Measurements from ENCODE around the gene PPWD1. TPM values are rescaled to one million over a fixed set of nuclear protein-coding genes. Genes with fewer than 3 reads are reported as not detected.

Gene PPWD1
- total RNA-seq, 4 donors from 2014 or later = 46.8 to 74.3 (median 57.2) TPM

- DNase-seq (ENCODE audit: low spot score in 2 of 2) = no peak
- Histone ChIP-seq H3K9me3 (no peaks in the 10 kb centered on the region), H3K27ac (no peak overlapping the region), H3K4me1 (no peaks in the 10 kb centered on the region), H3K4me3 (no peak overlapping the region), H3K36me3 (no peaks in the 10 kb centered on the region), H3K27me3 (no peaks in the 10 kb centered on the region)
- no peak for TF ChIP-seq POLR2A (IDR thresholded peaks at IDR 0.05)
- TF ChIP-seq CTCF (IDR thresholded peaks at IDR 0.05) = no peak
- TF ChIP-seq EP300 (IDR thresholded peaks at IDR 0.05) = no peak
- 97 to 99% methylated on average over 4 of the region's 4 CpGs for WGBS, 2 donors
These were observed 18.6 kb upstream of the PPWD1 start for GRCh38 chr5:65544473-65544872.

DNA sequence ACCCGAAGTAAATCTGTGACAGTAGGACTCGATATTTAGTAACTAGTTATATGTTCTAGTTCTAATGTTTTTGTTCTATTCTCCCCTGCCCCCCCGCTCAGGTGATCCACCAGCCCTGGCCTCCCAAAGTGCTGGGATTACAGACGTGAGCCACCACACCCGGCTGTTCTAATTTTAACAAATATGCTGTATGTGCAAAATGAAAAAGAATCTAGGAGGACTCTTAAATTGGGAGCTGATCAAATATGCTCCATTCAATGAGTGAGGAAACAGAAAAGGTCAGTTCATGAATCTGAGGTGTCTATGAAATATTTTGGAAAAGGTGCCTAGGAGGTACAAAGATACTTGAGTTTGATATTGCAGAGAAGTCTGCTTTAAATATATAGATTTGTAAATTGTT is 17.0 kb upstream of the PPWD1 start:
- no peaks in the 10 kb centered on the region for H3K36me3 ChIP-seq
- H3K27me3 ChIP-seq = no peaks in the 10 kb centered on the region
- H3K27ac ChIP-seq = no peak overlapping the region
- no peaks in the 10 kb centered on the region for H3K4me1 ChIP-seq
- no peak for TF ChIP-seq EP300 (IDR thresholded peaks at IDR 0.05)
- no peak for TF ChIP-seq CTCF (IDR thresholded peaks at IDR 0.05)
- no peak for TF ChIP-seq POLR2A (IDR thresholded peaks at IDR 0.05)
- DNase-seq (ENCODE audit: low spot score in 2 of 2) = no peak
- H3K9me3 ChIP-seq = no peaks in the 10 kb centered on the region
- WGBS, 2 donors = 89 to 94% methylated on average over 5 of the region's 5 CpGs
- no peak overlapping the region for H3K4me3 ChIP-seq

DNA sequence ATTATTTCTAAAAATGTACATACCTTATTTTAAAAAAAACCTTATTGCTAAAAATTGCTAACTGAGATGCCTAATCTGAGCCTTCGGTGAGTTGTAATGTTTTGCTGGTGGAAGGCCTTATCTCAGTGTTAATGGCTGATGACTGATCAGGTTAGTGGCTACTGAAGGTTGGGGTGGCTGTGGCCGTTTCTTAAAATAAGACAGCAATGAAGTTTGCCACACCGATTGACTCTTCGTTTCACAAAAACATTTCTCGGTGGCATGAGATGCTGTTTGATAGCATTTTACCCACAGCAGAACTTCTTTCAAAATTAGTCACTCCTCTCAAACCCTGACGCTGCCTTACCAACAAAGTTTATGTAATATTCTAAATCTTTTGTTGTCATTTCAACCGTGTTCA is 14.8 kb upstream of the PPWD1 start:
- H3K9me3 ChIP-seq = no peaks in the 10 kb centered on the region
- H3K27me3 ChIP-seq = no peaks in the 10 kb centered on the region
- H3K27ac ChIP-seq = no peak overlapping the region
- WGBS, 2 donors = 91 to 98% methylated on average over 7 of the region's 7 CpGs
- TF ChIP-seq EP300 (IDR thresholded peaks at IDR 0.05) (no peak), CTCF (IDR thresholded peaks at IDR 0.05) (no peak), POLR2A (IDR thresholded peaks at IDR 0.05) (no peak)
- no peak for DNase-seq (ENCODE audit: low spot score in 2 of 2)
- no peaks in the 10 kb centered on the region for H3K4me1 ChIP-seq
- H3K36me3 ChIP-seq = no peaks in the 10 kb centered on the region
- no peak overlapping the region for H3K4me3 ChIP-seq

DNA sequence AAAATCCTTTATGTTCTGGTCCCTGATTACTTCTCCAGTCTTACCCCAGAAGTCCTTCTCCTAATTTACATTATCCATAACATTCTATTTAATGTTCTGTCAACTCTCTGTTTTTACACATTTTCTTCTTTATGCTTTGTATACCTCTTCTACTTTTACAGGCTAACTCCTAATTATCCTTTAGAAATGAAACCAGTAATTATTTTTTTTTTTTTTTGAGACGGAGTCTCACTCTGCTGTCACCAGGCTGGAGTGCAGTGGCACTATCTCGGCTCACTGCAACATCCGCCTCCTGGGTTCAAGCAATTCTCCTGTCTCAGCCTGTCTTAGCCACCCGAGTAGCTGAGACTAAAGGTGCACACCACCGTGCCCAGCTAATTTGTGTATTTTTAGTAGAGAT is 9.2 kb upstream of the PPWD1 start:
- WGBS, 2 donors = 77 to 88% methylated on average over 5 of the region's 5 CpGs
- TF ChIP-seq EP300 (IDR thresholded peaks at IDR 0.05) (no peak), CTCF (IDR thresholded peaks at IDR 0.05) (no peak), POLR2A (IDR thresholded peaks at IDR 0.05) (no peak)
- H3K27me3 ChIP-seq = no peaks in the 10 kb centered on the region

GRCh38 chr5:65555287-65555686 is 7.8 kb upstream of the PPWD1 start:
- DNase-seq (ENCODE audit: low spot score in 2 of 2) = no peak
- Histone ChIP-seq H3K9me3 (no peaks in the 10 kb centered on the region), H3K27ac (no peak overlapping the region), H3K27me3 (no peaks in the 10 kb centered on the region), H3K36me3 (no peaks in the 10 kb centered on the region), H3K4me1 (no peaks in the 10 kb centered on the region), H3K4me3 (no peak overlapping the region)
- TF ChIP-seq EP300 (IDR thresholded peaks at IDR 0.05) = no peak
- TF ChIP-seq POLR2A (IDR thresholded peaks at IDR 0.05) = no peak
- TF ChIP-seq CTCF (IDR thresholded peaks at IDR 0.05) = no peak

More for the DNA sequence above, 9.2 kb upstream of the PPWD1 start:
- Histone ChIP-seq H3K27ac (no peak overlapping the region), H3K9me3 (no peaks in the 10 kb centered on the region), H3K4me1 (no peaks in the 10 kb centered on the region), H3K36me3 (no peaks in the 10 kb centered on the region), H3K4me3 (no peak overlapping the region)
- no peak for DNase-seq (ENCODE audit: low spot score in 2 of 2)
